ENCODE data around the gene NKX2-8.
"Not testable (repeated sequence)": the region's sequence is repeated elsewhere in the genome, so short reads cannot be mapped to it uniquely, and the experiment has no call there.

Gene NKX2-8

DNA sequence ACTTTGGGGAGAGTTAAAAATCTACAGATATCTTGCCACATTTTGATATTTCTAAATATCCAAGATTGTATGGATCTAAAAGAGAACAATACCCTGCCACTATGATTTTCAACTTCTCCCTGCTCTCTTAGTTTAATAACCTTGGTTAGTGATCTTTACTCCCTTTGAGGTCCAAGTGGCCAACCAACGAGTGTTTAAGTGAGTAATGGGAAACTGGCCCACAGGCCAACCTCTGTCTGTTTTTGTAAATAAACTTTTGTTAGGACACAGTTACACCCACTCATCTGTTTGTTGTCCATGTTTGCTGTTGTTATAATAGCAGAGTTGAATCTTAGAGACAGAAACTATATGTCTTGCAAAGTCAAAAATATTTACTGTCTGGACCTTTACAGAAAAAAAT lies 31.5 kb downstream of the NKX2-8 start:
- Histone ChIP-seq H3K9me3 (ENCODE audit: severe bottlenecking) (no peaks in the 10 kb centered on the region), H3K4me1 (ENCODE audit: insufficient read depth, poor library complexity, severe bottlenecking) (no peaks in the 10 kb centered on the region), H3K4me3 (ENCODE audit: severe bottlenecking) (no peak overlapping the region), H3K27me3 (ENCODE audit: insufficient read depth, poor library complexity, severe bottlenecking) (peaks cover 10% of the 10 kb centered on the region), H3K36me3 (ENCODE audit: low read depth) (no peaks in the 10 kb centered on the region), H3K27ac (ENCODE audit: poor library complexity, severe bottlenecking) (no peak overlapping the region)
- TF ChIP-seq, protein P1, sequence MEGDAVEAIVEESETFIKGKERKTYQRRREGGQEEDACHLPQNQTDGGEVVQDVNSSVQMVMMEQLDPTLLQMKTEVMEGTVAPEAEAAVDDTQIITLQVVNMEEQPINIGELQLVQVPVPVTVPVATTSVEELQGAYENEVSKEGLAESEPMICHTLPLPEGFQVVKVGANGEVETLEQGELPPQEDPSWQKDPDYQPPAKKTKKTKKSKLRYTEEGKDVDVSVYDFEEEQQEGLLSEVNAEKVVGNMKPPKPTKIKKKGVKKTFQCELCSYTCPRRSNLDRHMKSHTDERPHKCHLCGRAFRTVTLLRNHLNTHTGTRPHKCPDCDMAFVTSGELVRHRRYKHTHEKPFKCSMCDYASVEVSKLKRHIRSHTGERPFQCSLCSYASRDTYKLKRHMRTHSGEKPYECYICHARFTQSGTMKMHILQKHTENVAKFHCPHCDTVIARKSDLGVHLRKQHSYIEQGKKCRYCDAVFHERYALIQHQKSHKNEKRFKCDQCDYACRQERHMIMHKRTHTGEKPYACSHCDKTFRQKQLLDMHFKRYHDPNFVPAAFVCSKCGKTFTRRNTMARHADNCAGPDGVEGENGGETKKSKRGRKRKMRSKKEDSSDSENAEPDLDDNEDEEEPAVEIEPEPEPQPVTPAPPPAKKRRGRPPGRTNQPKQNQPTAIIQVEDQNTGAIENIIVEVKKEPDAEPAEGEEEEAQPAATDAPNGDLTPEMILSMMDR (IDR thresholded peaks at IDR 0.05; ENCODE audit: poor library complexity, severe bottlenecking), result no peak
- ATAC-seq (ENCODE audit: low read depth), result no peak
- DNase-seq (ENCODE audit: low spot score), result no peak

DNA sequence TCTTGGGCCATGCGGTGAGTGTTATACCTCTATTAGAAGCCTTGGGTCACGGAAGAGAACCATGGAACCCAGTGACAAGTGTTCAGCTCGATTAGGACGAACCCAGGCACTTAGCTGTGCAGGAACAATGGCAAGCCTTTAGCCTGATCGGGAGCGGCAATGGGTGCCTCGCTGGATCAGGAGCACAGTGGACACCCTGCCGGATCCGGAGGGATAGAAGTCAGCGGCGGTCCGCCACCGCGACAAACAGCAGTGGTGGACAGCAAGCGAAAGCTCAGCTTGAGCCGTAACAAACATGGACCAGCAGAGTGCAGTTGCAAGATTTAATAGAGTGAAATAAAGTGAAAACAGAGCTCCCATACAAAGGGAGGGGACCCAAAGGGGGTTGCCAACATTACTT lies 38.1 kb downstream of the NKX2-8 start:
- not testable (repeated sequence) for H3K4me1 ChIP-seq (ENCODE audit: insufficient read depth, poor library complexity, severe bottlenecking); H3K36me3 ChIP-seq (ENCODE audit: low read depth); ATAC-seq (ENCODE audit: low read depth); H3K9me3 ChIP-seq (ENCODE audit: severe bottlenecking); DNase-seq (ENCODE audit: low spot score); H3K27ac ChIP-seq (ENCODE audit: poor library complexity, severe bottlenecking); H3K4me3 ChIP-seq (ENCODE audit: severe bottlenecking)
- peaks cover 38% of the 10 kb centered on the region for H3K27me3 ChIP-seq (ENCODE audit: insufficient read depth, poor library complexity, severe bottlenecking)

DNA sequence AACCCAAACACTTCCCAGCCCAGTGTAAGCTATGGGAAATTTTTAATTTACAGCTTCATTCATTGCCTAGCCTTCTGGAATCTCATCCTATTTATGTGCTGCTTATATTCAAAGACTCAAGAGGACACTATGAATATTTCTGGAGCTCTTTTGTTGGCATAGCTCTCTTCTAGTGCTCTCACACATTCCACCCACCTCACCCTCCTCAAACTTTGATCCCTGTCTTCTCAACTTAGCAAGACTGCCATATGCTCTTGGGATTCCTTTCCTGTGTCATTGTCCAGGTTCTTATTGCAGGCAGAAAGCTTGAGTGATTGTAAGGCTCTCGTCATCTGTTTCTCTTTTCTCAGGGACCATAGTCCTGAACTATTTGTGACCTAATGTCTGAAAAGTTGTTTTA lies 44.4 kb downstream of the NKX2-8 start:
- H3K27me3 ChIP-seq (ENCODE audit: insufficient read depth, poor library complexity, severe bottlenecking), result peaks cover 52% of the 10 kb centered on the region
- H3K27ac ChIP-seq (ENCODE audit: poor library complexity, severe bottlenecking), result no peak overlapping the region
- no peaks in the 10 kb centered on the region for H3K36me3 ChIP-seq (ENCODE audit: low read depth)
- DNase-seq (ENCODE audit: low spot score) (no peak), ATAC-seq (ENCODE audit: low read depth) (no peak)
- no peaks in the 10 kb centered on the region for H3K4me1 ChIP-seq (ENCODE audit: insufficient read depth, poor library complexity, severe bottlenecking)
- no peak overlapping the region for H3K4me3 ChIP-seq (ENCODE audit: severe bottlenecking)
- TF ChIP-seq, protein P1 (IDR thresholded peaks at IDR 0.05; ENCODE audit: poor library complexity, severe bottlenecking), result no peak
- H3K9me3 ChIP-seq (ENCODE audit: severe bottlenecking), result no peaks in the 10 kb centered on the region

Data from RWPE2 (cell line).